ENCODE results near the gene HSPA4.

DNA sequence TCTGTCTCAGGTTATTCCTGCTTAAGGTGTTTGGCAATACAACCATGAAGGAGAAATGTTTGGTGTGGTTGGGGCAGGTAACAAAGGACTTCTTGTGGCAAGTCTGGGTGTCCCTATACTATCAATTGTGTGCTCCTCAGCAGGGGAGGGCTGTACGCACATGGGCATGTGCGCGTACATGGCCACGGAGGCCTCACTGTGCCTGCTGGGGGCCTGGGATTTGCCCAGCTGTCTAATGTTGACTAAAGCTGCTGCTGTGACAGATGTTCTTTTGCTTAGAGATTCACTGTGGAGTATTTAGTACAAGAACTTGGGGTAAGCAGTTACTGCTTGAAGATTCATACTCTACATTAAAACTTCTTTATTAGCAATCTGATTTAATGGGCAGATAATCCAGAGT, 97.5 kb downstream of the HSPA4 start:
- no peak for TF ChIP-seq EP300 (IDR thresholded peaks at IDR 0.05)
- TF ChIP-seq CTCF (IDR thresholded peaks at IDR 0.05) = no peak

Data from ovary (tissue), 3 donors.